ENCODE data around the gene THUMPD3.
A peak's percentile ranks its signal among the peaks of the same experiment; 100 is the strongest.

Gene THUMPD3

DNA sequence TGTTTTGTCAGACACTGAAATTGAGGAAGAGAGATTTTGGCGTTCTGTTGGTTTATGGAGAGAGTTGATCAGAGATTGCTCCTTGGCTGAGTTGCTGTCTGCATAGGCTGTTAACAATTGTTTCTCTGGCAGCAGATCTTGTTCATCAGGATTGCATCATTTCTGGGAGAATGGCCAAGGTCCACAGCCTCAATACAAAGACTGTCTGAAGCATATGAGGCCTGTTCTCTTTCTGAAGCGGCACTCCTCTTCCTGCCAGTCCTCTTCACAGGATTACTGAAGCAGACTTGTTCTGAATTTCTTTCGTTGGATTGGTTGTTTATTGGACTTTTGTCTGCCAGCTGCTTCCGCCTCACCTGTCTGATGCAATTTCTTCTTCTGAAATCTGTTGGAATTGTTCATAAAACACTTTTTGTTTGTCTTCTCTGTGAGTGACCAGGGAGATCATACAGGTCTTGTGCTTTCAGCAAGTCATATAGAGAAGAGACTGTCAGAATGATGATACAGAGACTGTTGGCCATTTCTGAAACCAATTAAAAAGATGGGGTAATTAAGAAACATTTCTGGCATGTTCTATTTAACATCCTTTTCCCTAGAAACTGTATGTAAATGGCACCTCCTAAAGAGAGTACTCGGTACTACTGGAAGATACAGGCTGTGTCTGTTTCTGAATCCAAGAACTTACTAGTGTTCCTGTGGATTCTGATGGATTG, 60.0 kb downstream of the THUMPD3 start:
- peak; percentile 56 for DNase-seq

GRCh38 chr3:9428411-9428810, 65.6 kb downstream of the THUMPD3 start:
- no peak for DNase-seq

DNA sequence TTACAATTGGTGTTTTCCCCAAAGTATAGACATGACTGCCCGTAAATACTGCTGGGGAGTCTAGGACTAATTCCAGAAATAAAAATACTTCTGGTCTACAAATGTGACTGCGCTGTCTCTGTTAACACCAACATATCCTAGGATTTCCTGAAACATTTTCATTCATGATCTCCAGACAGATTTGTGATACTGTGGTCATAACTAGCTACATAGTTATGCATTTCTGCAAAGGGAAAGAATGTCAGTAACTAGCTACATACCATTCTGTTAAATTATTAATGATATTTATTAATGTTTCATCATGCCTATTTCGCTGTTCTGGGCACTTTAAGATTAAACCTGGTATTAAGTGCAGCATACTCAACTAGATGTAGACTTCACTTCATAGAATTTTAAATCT, 67.9 kb downstream of the THUMPD3 start:
- no peak for DNase-seq

DNA sequence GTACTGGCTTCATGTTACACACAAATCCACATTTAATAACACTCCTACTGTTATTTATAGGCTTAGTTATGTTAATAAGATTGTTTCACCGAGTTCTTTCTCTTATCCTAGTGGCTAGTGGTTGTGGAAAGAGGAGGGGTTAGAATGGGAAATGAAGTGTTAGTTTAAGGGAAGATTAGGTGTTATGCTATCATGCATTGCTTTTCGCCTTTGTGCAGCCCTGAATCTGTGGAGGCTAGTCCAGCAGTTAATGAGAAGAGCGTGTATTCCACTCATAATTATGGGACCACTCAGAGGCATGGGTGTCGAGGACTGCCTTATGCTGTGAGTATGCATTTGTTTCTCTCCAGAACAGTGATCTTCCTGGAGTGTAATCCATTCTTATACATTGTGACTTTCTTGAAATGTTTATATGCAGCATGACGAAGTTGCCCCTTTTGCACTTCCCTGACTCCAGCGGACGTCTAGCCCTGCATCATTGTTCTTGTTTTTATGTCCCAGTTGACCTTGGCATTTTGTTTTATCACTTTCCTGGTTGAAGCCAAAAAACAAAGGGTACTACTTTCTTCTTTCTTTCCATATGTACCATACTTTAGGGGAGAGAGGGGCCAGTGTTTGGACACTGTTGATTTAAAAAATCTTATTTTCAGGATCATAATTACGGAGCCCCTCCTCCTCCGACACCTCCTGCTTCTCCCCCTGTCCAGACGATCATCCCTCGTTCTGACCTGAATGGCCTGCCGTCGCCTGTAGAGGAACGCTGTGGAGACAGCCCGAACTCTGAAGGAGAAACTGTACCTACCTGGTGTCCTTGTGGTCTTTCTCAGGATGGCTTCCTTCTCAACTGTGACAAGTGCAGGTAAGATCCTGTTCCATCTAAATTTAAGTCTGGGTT, 71.0 kb downstream of the THUMPD3 start:
- DNase-seq = no peak

GRCh38 chr3:9435316-9435715, 72.5 kb downstream of the THUMPD3 start:
- no peak for DNase-seq
